DMS79 (cell line): Measurements from ENCODE around the gene SSRP1.

ENCODE experiments used
- DNase-seq: peaks from one replicate; lab custom pipeline; 2025; lab: John Stamatoyannopoulos, UW

SSRP1 gene

GRCh38 chr11:57315491-57315890, 20.2 kb downstream of the SSRP1 start:
- DNase-seq, result no peak

GRCh38 chr11:57314221-57314973, 21.3 kb downstream of the SSRP1 start:
- DNase-seq, result no peak

GRCh38 chr11:57313788-57314135, 21.9 kb downstream of the SSRP1 start:
- no peak for DNase-seq

GRCh38 chr11:57313071-57313787, 22.5 kb downstream of the SSRP1 start:
- no peak for DNase-seq

- no peak for DNase-seq
These were observed 23.1 kb downstream of the SSRP1 start for GRCh38 chr11:57312511-57313021.

GRCh38 chr11:57311109-57311936, 24.4 kb downstream of the SSRP1 start:
- peak; percentile 79 for DNase-seq

GRCh38 chr11:57310630-57311086, 25.0 kb downstream of the SSRP1 start:
- DNase-seq, result peak; percentile 56

GRCh38 chr11:57310091-57310490, 25.6 kb downstream of the SSRP1 start:
- DNase-seq, result no peak

- DNase-seq, result no peak
These were observed 26.3 kb downstream of the SSRP1 start for GRCh38 chr11:57309106-57310059.

- DNase-seq, result no peak
These were observed 27.1 kb downstream of the SSRP1 start for GRCh38 chr11:57308426-57309060.

- DNase-seq, result no peak
These were observed 27.9 kb downstream of the SSRP1 start for GRCh38 chr11:57307666-57308270.

GRCh38 chr11:57306940-57307565, 28.6 kb downstream of the SSRP1 start:
- DNase-seq, result no peak

- no peak for DNase-seq
These were observed 29.4 kb downstream of the SSRP1 start for GRCh38 chr11:57306161-57306876.

GRCh38 chr11:57305523-57305922, 30.2 kb downstream of the SSRP1 start:
- DNase-seq, result no peak

GRCh38 chr11:57303990-57304579, 31.6 kb downstream of the SSRP1 start:
- peak; percentile 64 for DNase-seq

GRCh38 chr11:57303280-57303989, 32.3 kb downstream of the SSRP1 start:
- no peak for DNase-seq

GRCh38 chr11:57302489-57302888, 33.2 kb downstream of the SSRP1 start:
- no peak for DNase-seq
